Kidney epithelial cell (primary cell): ENCODE results near the gene NAV1. TPM values are rescaled to one million over a fixed set of nuclear protein-coding genes. Genes with fewer than 3 reads are reported as not detected.

ENCODE experiments used
- DNase-seq: peaks from one replicate; pipeline ENCODE4 v3.0.0-alpha.2; 2010; ENCODE audit warnings: low read depth
- H3K27me3 ChIP-seq: 2 replicates; pipeline ENCODE4 v1.6.0; 2011; ENCODE audit warnings: low read length; ENCODE audit not compliant: control insufficient read depth, insufficient read depth
- H3K36me3 ChIP-seq: 2 replicates; pipeline ENCODE4 v1.5.1; 2011; ENCODE audit warnings: low read length; ENCODE audit not compliant: control insufficient read depth, insufficient read depth
- H3K4me3 ChIP-seq: 2 replicates; pipeline ENCODE4 v1.5.1; 2011; ENCODE audit warnings: low read depth, mild to moderate bottlenecking, control low read depth, low read length
- total RNA-seq: library from RNA; depleted of rRNA; stranded (reverse); fragments of >200 nt; gene quantifications from 2 replicates; pipeline ENCODE4 v1.2.3, GENCODE V29; 2015
- TF ChIP-seq, protein P1 (sequence below): IDR thresholded peaks from 2 replicates; pipeline ENCODE4 v1.5.1; 2011; ENCODE audit warnings: mild to moderate bottlenecking, moderate library complexity, low read length, control low read depth, inconsistent platforms; ENCODE audit not compliant: insufficient read depth, poor library complexity, severe bottlenecking

Gene NAV1
- total RNA-seq, 1 donor from 2014 or later = 37.1 TPM

- DNase-seq = no peak
- no peaks in the 10 kb centered on the region for H3K27me3 ChIP-seq
- TF ChIP-seq, protein P1, sequence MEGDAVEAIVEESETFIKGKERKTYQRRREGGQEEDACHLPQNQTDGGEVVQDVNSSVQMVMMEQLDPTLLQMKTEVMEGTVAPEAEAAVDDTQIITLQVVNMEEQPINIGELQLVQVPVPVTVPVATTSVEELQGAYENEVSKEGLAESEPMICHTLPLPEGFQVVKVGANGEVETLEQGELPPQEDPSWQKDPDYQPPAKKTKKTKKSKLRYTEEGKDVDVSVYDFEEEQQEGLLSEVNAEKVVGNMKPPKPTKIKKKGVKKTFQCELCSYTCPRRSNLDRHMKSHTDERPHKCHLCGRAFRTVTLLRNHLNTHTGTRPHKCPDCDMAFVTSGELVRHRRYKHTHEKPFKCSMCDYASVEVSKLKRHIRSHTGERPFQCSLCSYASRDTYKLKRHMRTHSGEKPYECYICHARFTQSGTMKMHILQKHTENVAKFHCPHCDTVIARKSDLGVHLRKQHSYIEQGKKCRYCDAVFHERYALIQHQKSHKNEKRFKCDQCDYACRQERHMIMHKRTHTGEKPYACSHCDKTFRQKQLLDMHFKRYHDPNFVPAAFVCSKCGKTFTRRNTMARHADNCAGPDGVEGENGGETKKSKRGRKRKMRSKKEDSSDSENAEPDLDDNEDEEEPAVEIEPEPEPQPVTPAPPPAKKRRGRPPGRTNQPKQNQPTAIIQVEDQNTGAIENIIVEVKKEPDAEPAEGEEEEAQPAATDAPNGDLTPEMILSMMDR = no peak
- no peaks in the 10 kb centered on the region for H3K36me3 ChIP-seq
- no peak overlapping the region for H3K4me3 ChIP-seq
Observed at GRCh38 chr1:201552941-201553351, 14.0 kb downstream of the NAV1 start.

DNA sequence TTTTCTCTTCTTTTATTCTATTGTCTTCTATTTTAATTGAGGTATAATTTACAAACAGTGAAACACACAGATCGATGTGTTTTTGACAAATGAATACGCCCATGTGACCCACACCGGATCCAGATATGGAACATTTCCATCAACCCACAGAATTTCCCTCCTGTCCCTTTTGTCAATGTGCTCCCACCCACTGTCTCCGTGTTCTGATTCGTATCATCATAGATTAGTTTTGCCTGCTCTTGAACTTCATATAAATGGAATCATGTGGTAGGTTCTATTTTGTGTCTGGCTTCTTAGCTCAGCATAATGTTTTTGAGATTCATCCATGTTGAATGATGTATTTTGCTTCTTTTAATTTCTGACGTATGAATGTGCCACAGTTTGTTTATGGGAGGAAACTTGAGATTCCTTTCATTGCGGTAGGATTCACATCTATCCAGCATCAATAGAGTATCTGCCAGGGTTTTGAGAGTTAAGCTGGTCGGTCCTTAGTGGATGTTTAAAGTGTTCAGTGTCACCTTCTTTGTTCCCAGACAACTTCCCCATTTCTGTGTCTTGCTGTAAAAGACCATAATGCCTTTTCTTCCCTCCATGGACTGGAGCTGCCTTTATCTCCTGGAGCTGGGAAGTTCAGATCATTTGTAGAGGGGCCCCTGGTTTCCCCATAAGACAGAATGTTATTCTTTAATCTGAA lies 14.7 kb downstream of the NAV1 start:
- no peaks in the 10 kb centered on the region for H3K27me3 ChIP-seq
- TF ChIP-seq, protein P1 = no peak
- DNase-seq = no peak

DNA sequence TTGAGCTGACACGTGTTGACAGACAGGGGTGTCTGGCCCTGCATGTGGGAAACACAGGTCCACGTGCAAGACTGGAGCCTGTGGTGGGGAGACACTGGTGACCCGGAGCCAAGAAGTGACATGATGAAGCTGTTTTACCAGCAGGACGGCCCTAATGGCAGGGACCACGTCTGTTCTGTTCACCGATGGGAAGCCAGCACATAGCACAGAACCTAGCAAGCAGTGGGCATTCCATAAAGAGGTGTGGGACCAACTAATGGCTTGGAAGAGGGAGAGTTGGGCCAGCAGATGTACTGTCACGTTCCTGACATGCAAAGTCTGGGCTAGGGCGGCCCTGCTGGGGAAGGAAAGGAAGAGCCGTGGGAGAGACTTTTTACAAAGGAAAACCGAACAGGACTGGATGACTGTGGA lies 15.3 kb downstream of the NAV1 start:
- H3K27me3 ChIP-seq = no peaks in the 10 kb centered on the region
- DNase-seq = no peak
- H3K4me3 ChIP-seq = no peak overlapping the region
- no peaks in the 10 kb centered on the region for H3K36me3 ChIP-seq
- TF ChIP-seq, protein P1 = no peak

More for the DNA sequence above, 14.7 kb downstream of the NAV1 start:
- Histone ChIP-seq H3K4me3 (no peak overlapping the region), H3K36me3 (no peaks in the 10 kb centered on the region)

- TF ChIP-seq, protein P1 = no peak
- no peak for DNase-seq
- H3K4me3 ChIP-seq = no peak overlapping the region
- no peaks in the 10 kb centered on the region for H3K36me3 ChIP-seq
- no peaks in the 10 kb centered on the region for H3K27me3 ChIP-seq
Observed at GRCh38 chr1:201554789-201555592, 16.1 kb downstream of the NAV1 start.

- Histone ChIP-seq H3K4me3 (no peak overlapping the region), H3K27me3 (no peaks in the 10 kb centered on the region), H3K36me3 (no peaks in the 10 kb centered on the region)
- DNase-seq = no peak
- TF ChIP-seq, protein P1 = no peak
Observed at GRCh38 chr1:201555593-201555945, 16.6 kb downstream of the NAV1 start.
